GM20000 (cell line): ENCODE results near the gene KCTD21.

ENCODE experiments used
- DNase-seq: peaks from one replicate; pipeline ENCODE4 v3.0.0; 2012; ENCODE audit warnings: low spot score
- TF ChIP-seq, protein P1 (sequence below): IDR thresholded peaks from 2 replicates; pipeline ENCODE4 v1.5.1; 2012; ENCODE audit warnings: mild to moderate bottlenecking, control low read depth; ENCODE audit errors: extremely low read depth, missing control alignments

Gene KCTD21

DNA sequence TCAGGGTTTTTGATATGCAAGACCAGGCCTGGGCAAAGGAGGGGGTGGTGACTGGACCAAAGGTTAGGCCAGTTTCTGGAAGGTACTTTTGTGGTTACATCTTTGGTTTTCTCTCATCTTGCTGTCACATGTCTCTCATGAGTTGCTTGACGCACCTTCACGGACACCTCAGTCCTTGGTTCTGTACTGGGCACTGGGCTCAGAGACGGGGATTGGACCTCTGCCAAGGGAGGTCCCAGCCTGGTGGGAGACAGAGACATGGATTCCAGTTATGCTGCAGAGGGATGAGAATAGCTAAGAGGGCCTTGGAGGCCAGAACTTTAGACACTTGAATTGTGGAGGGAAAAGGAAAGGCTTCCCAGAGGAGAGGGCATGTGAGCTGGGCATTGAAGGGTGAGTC is 1.9 kb upstream of the KCTD21 start:
- TF ChIP-seq, protein P1, sequence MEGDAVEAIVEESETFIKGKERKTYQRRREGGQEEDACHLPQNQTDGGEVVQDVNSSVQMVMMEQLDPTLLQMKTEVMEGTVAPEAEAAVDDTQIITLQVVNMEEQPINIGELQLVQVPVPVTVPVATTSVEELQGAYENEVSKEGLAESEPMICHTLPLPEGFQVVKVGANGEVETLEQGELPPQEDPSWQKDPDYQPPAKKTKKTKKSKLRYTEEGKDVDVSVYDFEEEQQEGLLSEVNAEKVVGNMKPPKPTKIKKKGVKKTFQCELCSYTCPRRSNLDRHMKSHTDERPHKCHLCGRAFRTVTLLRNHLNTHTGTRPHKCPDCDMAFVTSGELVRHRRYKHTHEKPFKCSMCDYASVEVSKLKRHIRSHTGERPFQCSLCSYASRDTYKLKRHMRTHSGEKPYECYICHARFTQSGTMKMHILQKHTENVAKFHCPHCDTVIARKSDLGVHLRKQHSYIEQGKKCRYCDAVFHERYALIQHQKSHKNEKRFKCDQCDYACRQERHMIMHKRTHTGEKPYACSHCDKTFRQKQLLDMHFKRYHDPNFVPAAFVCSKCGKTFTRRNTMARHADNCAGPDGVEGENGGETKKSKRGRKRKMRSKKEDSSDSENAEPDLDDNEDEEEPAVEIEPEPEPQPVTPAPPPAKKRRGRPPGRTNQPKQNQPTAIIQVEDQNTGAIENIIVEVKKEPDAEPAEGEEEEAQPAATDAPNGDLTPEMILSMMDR = no peak
- DNase-seq = no peak

GRCh38 chr11:78189851-78190250 is 1.4 kb upstream of the KCTD21 start:
- TF ChIP-seq, protein P1 = no peak
- no peak for DNase-seq

GRCh38 chr11:78189174-78189724 is 823 bp upstream of the KCTD21 start:
- TF ChIP-seq, protein P1 = no peak
- DNase-seq = no peak

- DNase-seq = peak; percentile 76
- TF ChIP-seq, protein P1 = no peak
Observed at GRCh38 chr11:78187366-78188285, 800 bp downstream of the KCTD21 start.

- no peak for DNase-seq
- TF ChIP-seq, protein P1 = no peak
Observed at GRCh38 chr11:78181185-78181584, 7.2 kb downstream of the KCTD21 start.

DNA sequence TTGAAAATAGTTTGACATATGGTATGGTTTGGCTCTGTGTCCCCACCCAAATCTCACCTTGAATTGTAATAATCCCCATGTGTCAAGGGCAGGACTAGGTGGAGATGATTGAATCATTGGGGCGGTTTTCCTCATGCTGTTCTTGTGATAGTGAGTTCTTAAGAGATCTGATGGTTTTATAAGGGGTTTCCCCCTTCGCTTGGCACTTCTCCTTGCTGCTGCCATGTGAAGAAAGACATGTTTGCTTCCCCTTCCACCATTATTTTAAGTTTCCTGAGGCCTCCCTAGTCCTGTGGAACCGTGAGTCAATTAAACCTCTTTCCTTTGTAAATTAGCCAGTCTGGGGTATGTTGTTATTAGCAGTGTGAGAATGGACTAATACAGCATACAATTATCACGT is 7.7 kb downstream of the KCTD21 start:
- no peak for DNase-seq
- TF ChIP-seq, protein P1 = no peak

DNA sequence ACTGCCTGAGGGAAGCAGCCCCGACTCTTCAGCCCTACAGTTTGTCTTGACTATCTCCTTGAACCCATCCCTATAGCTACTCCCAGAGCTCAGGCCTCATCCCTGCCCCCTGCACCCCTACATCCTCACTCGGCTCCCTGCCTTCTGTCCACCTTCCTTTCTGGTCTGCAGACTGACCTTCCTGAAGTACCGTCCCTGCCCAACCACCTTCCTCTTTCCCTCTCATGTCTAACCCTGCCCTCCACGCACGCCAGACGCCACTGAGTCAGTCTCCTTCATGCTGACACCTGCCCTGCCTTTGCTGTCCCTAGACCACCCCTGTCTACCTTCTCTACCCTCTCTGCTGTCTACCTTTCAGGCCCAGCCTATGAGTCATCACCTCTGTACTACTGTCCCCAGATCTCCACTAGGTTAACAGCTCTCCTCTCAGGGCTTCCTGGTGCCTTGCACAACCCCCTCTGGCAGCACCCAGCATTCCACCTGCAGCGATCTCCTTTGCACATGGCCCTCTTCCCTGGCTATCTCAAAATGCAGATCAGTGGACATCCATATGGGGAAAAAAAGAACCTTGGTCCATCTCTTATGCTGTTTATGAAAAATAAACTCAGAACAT is 8.9 kb downstream of the KCTD21 start:
- TF ChIP-seq, protein P1 = no peak
- DNase-seq = no peak
